AG04449 (cell line): ENCODE results near the gene GALNT14.

Experiments used
- CTCF ChIA-PET: fragments of 350-600 bp; formaldehyde crosslinking; extraction: SDS; loops from one replicate; lab custom pipeline; 2021; ENCODE audit warnings: antibody characterized with exemption; lab: Yijun Ruan, JAX
- POLR2A ChIA-PET: fragments of 400-600, 350-600 bp; formaldehyde crosslinking; extraction: SDS; loops from one replicate; lab custom pipeline; 2020; ENCODE audit warnings: antibody characterized with exemption, inconsistent platforms; lab: Yijun Ruan, JAX
- DNase-seq: peaks from one replicate; pipeline ENCODE4 v3.0.0-alpha.2; 2010; ENCODE audit warnings: low read depth, low spot score
- H3K4me3 ChIP-seq: 2 replicates; pipeline ENCODE4 v1.5.1; 2011; ENCODE audit warnings: low read depth, mild to moderate bottlenecking, control low read depth, low read length
- TF ChIP-seq, protein P1 (sequence below): IDR thresholded peaks from one replicate; pipeline ENCODE4 v1.5.1; 2011; ENCODE audit warnings: mild to moderate bottlenecking, moderate library complexity, low read length, control low read depth, inconsistent platforms; ENCODE audit not compliant: insufficient read depth; ENCODE audit errors: missing control alignments

GALNT14 gene

DNA sequence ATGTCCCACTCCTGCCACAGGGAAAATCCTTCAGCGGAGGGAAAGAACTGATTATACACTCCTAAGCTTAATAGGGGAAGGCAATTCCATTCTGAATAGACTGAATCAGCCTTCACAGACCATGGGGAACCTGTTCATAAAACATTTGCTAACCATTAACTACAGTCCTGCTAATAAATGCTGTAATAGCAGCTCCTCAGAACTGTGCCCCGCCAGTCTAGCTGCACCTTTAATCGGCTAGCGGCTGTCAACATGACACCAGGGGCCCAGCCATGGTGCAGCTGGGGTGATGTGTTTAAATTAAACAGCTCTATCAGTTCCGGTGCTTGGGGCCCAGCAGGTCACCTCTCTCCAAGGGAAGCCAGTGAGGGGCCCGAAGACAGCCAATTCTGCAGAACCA is 77.8 kb downstream of the GALNT14 start:
- TF ChIP-seq, protein P1, sequence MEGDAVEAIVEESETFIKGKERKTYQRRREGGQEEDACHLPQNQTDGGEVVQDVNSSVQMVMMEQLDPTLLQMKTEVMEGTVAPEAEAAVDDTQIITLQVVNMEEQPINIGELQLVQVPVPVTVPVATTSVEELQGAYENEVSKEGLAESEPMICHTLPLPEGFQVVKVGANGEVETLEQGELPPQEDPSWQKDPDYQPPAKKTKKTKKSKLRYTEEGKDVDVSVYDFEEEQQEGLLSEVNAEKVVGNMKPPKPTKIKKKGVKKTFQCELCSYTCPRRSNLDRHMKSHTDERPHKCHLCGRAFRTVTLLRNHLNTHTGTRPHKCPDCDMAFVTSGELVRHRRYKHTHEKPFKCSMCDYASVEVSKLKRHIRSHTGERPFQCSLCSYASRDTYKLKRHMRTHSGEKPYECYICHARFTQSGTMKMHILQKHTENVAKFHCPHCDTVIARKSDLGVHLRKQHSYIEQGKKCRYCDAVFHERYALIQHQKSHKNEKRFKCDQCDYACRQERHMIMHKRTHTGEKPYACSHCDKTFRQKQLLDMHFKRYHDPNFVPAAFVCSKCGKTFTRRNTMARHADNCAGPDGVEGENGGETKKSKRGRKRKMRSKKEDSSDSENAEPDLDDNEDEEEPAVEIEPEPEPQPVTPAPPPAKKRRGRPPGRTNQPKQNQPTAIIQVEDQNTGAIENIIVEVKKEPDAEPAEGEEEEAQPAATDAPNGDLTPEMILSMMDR = no peak
- POLR2A ChIA-PET = no interaction called here
- no peak overlapping the region for H3K4me3 ChIP-seq
- CTCF ChIA-PET = no interaction called here
- no peak for DNase-seq

DNA sequence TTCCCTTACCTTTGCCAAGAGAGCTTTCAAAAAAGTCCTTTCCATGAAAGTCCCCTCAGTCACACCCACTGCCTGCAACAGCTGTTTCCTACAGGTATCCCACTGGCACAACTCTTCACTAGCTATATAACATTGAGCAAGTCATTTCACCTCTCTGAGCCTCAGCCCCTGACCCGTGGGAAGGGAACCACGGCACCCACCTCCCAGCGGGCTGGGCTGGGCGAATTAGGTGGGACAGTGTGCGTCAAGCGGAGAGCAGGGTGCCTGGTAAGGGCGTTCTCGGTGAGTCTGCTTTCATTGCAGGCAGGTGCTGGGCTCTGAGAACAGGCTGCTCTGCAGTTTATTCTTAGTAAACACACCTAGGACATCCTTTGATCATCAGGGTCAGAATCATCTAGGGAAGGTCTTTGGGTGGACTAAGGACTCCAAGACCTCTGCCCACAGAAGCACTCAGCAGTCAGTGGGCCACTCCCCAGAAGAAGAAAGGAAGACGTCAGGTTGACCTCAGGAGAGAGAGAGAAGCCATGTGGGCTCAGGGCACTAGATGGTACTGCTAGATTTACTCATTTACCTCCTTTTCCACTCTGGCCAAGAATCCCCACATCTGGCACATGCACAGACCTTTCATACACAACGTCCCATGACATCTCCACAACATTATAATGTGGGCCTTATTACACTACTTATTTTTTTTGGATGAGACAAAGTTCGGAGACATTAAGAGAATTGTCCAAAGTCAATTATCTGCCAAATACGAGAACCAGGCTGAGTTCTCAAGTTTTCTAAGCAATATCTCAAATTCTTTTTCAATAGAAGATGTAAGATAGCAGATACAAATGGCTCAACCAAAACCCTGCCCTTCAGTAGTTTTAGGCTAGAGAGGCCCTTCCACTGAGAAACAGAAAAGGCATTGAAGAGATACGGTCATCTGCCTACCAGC is 79.9 kb downstream of the GALNT14 start:
- DNase-seq = no peak
- ChIA-PET CTCF (no interaction called here), POLR2A (no interaction called here)
- no peak overlapping the region for H3K4me3 ChIP-seq
- TF ChIP-seq, protein P1 = no peak

DNA sequence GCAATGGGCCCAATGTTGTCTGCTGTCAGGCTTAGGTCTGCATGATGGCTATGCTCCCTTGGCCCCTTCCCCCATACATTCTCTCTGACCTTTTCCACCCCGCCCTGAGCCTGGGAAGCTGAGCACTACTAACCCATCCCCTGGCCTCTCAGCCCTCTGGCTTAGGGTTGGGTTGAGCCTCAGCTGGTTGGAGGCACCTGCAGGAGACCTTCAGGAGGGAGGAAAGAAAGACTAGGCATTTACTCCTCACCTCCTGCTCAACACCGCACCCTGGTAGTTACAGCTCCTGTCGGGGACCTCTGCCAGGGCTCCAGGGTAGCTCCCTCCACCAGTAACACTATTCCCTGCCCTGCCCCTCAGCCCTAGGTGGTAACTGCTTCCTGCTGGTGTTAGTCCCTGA is 80.5 kb downstream of the GALNT14 start:
- ChIA-PET CTCF (no interaction called here), POLR2A (no interaction called here)
- TF ChIP-seq, protein P1 = no peak
- no peak overlapping the region for H3K4me3 ChIP-seq
- DNase-seq = no peak

DNA sequence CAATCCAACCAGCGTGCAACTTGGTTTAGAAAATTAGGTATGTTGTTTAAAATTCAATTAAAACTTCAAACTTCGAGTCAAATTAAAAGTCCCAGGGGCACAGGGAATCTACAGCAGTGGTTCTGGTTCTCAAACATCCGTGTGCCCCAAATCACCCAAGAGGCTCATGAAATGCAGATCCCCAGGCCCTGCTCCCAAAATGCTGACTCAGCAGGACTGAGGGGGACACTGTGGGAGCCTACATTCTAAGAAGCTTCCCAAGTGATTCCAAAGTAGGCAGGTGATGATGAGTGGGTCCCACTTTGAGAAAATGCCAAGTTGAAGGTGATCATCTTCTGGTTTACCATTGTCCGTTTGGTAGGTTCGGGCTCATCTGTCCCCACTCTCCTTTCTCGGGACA is 82.3 kb downstream of the GALNT14 start:
- no peak for DNase-seq
- TF ChIP-seq, protein P1 = no peak
- ChIA-PET POLR2A (no interaction called here), CTCF (no interaction called here)
- no peak overlapping the region for H3K4me3 ChIP-seq

DNA sequence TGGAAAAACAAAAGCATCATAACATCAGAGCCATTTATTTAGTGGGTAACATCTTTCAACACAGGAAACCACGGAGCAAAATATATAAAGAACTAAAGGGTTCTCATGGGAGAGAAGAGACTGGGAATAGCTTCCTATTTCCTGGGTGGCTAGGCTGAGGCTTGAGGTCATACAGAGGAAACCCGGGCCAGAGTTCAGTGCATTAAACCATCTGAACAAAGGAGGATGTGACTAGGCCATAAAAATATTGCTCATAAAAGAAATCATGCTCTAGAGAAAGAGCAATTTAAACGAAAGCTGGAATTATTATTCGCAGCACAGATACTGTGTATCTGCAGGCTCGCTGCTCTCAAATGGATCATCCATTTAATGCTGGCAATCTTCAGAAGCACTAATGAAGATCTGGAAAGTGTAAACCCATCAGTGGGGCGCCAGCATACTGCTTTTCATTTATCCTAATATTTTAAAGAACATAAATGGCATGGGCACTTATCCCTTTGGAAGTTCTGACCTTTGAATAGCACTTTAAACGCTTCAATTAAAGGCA is 83.3 kb downstream of the GALNT14 start:
- no peak for DNase-seq
- POLR2A ChIA-PET = no interaction called here
- TF ChIP-seq, protein P1 = no peak
- H3K4me3 ChIP-seq = no peak overlapping the region
- CTCF ChIA-PET = no interaction called here
